Measurements from ENCODE around the gene GLTP. TPM values are rescaled to one million over a fixed set of nuclear protein-coding genes. Genes with fewer than 3 reads are reported as not detected.

The GLTP gene
- total and polyA plus RNA-seq, 2 of the 13 experiments (the other 11 are each of a cell fraction or from before 2014, with no cell fraction given): 10.7 to 12.9 TPM

DNA sequence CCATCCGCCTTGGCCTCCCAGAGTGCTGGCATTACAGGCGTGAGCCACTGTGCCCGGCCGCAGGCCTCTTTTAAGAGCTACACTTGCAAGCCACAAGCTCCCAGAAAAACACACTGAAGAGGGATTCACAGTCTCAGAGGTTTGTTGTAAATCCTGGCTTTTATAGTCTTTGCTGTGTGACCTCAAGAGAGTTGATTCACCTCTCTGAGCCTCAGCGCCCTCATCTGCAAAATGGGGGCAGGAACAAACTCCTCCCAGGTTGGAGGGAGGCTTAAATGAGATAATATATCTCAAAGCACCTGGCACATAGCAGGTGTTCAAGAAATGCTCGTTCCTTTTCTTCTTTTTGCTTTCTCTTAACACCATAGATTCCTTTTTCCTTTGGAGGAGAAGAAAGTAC lies 15.8 kb upstream of the GLTP start:
- Histone ChIP-seq H3K27me3 (ENCODE audit: control insufficient read depth in 1 of 2, insufficient read depth in 2 of 2, low read length in 2 of 2) (peaks cover 0 to 3% of the 10 kb centered on the region in 2 experiments; a peak in 2 of 5 replicates), H3K4me2 (ENCODE audit: low read depth, low read length) (no peak overlapping the region), H3K4me1 (ENCODE audit: insufficient read depth, low read length) (peaks cover 70% of the 10 kb centered on the region), H3K27ac (ENCODE audit: extremely low read length, insufficient read depth, low read length) (no peak overlapping the region), H3K79me2 (ENCODE audit: insufficient read depth, low read length) (peaks cover 9% of the 10 kb centered on the region), H3K4me3 (replicated peaks in 1 of 3; ENCODE audit: insufficient read depth in 1 of 3, low read depth in 2 of 3, low read length in 3 of 3) (no peak overlapping the region), H2AFZ (ENCODE audit: low read length) (no peak overlapping the region), H3K36me3 (replicated peaks in 1 of 2; ENCODE audit: control insufficient read depth in 1 of 2, insufficient read depth in 2 of 2, low read length in 2 of 2) (no peaks in the 10 kb centered on the region), H3K9ac (ENCODE audit: insufficient read depth, low read depth, low read length) (no peak overlapping the region), H3K9me3 (ENCODE audit: low read length) (no peaks in the 10 kb centered on the region), H4K20me1 (ENCODE audit: insufficient read depth, low read length) (no peaks in the 10 kb centered on the region)
- TF ChIP-seq CREB1 (IDR thresholded peaks at IDR 0.05) (no peak), CREB1 (CRISPR knock-in tag; IDR thresholded peaks at IDR 0.05) (no peak), ZNF629 (CRISPR knock-in tag; conservative IDR thresholded peaks at IDR 0.05) (peak; percentile 63), ZNF768 (CRISPR knock-in tag; IDR thresholded peaks at IDR 0.05) (peak; percentile 92), ZNF713 (CRISPR knock-in tag; IDR thresholded peaks at IDR 0.05) (no peak), CHD4 (IDR thresholded peaks at IDR 0.05; ENCODE audit: borderline replicate concordance, low read length) (0 out of 2 replicates have a peak, but pooled peaks have one; percentile 27), ZMYM3 (CRISPR knock-in tag; IDR thresholded peaks at IDR 0.05) (peak; percentile 27; the same call in 1 of the 2 replicates), ZNF441 (CRISPR knock-in tag; IDR thresholded peaks at IDR 0.05; ENCODE audit: borderline replicate concordance) (no peak), ZNF205 (CRISPR knock-in tag; IDR thresholded peaks at IDR 0.05) (no peak), MED1 (CRISPR knock-in tag; IDR thresholded peaks at IDR 0.05) (no peak)
- TF ChIP-seq, protein P1, sequence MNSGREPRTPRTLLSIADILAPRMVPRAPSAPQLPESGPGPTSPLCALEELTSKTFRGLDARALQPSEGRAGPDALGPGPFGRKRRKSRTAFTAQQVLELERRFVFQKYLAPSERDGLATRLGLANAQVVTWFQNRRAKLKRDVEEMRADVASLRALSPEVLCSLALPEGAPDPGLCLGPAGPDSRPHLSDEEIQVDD (CRISPR knock-in tag; IDR thresholded peaks at IDR 0.05; ENCODE audit: borderline replicate concordance): no peak
- TF ChIP-seq, protein P2, sequence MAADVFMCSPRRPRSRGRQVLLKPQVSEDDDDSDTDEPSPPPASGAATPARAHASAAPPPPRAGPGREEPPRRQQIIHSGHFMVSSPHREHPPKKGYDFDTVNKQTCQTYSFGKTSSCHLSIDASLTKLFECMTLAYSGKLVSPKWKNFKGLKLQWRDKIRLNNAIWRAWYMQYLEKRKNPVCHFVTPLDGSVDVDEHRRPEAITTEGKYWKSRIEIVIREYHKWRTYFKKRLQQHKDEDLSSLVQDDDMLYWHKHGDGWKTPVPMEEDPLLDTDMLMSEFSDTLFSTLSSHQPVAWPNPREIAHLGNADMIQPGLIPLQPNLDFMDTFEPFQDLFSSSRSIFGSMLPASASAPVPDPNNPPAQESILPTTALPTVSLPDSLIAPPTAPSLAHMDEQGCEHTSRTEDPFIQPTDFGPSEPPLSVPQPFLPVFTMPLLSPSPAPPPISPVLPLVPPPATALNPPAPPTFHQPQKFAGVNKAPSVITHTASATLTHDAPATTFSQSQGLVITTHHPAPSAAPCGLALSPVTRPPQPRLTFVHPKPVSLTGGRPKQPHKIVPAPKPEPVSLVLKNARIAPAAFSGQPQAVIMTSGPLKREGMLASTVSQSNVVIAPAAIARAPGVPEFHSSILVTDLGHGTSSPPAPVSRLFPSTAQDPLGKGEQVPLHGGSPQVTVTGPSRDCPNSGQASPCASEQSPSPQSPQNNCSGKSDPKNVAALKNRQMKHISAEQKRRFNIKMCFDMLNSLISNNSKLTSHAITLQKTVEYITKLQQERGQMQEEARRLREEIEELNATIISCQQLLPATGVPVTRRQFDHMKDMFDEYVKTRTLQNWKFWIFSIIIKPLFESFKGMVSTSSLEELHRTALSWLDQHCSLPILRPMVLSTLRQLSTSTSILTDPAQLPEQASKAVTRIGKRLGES (CRISPR knock-in tag; IDR thresholded peaks at IDR 0.05; ENCODE audit: borderline replicate concordance): no peak
- TF ChIP-seq, protein P3, sequence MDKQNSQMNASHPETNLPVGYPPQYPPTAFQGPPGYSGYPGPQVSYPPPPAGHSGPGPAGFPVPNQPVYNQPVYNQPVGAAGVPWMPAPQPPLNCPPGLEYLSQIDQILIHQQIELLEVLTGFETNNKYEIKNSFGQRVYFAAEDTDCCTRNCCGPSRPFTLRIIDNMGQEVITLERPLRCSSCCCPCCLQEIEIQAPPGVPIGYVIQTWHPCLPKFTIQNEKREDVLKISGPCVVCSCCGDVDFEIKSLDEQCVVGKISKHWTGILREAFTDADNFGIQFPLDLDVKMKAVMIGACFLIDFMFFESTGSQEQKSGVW (CRISPR knock-in tag; IDR thresholded peaks at IDR 0.05; ENCODE audit: borderline replicate concordance): no peak
- no TSS peak for BruUV-seq (replicated peaks)
- ChIA-PET POLR2A (no interaction called here), CTCF (ENCODE audit: low intra/inter-chr PET ratio, low total read pairs) (no interaction called here)
- DNase-seq (ENCODE audit: low spot score) (no peak), ATAC-seq (no peak), FAIRE-seq (no peak)
- intact Hi-C loops (cut with micrococcal nuclease; ENCODE audit: unreplicated experiment): no loop called here
- in situ Hi-C loops (cut with HindIII; ENCODE audit: extremely low pct_ligation_motif_present, low pct_unique_long_range_greater_than_20kb): no loop called here
- WGBS (ENCODE audit: low lambda C conversion rate): 75% methylated on average over 5 of the region's 6 CpGs
